ENCODE measurements around the gene TBX21. TPM values are rescaled to one million over a fixed set of nuclear protein-coding genes. Genes with fewer than 3 reads are reported as not detected.
"Not testable (repeated sequence)": the region's sequence is repeated elsewhere in the genome, so short reads cannot be mapped to it uniquely, and the experiment has no call there.

Gene TBX21
- total RNA-seq, 1 donor from 2014 or later, result 1.1 TPM

GRCh38 chr17:47744168-47745036 lies 11.4 kb downstream of the TBX21 start:
- intact Hi-C loops (cut with DNase I), result no loop called here
- DNase-seq (ENCODE audit: low spot score), result peak; percentile 45
- ATAC-seq, result no peak

GRCh38 chr17:47745037-47745380 lies 12.0 kb downstream of the TBX21 start:
- ATAC-seq (no peak), DNase-seq (ENCODE audit: low spot score) (peak; percentile 51)
- intact Hi-C loops (cut with DNase I), result no loop called here

- DNase-seq (ENCODE audit: low spot score), result no peak
- ATAC-seq, result no peak
- intact Hi-C loops (cut with DNase I), result no loop called here
Measured at GRCh38 chr17:47751471-47751870, 18.4 kb downstream of the TBX21 start.

GRCh38 chr17:47757386-47757785 lies 24.4 kb downstream of the TBX21 start:
- no peak for ATAC-seq
- no peak for DNase-seq (ENCODE audit: low spot score)

GRCh38 chr17:47760409-47761140 lies 27.5 kb downstream of the TBX21 start:
- intact Hi-C loops (cut with DNase I), result no loop called here
- no peak for ATAC-seq
- DNase-seq (ENCODE audit: low spot score), result peak; percentile 42

More at GRCh38 chr17:47757386-47757785, 24.4 kb downstream of the TBX21 start:
- intact Hi-C loops (cut with DNase I), result no loop called here

- DNase-seq (ENCODE audit: low spot score), result no peak
- no peak for ATAC-seq
- intact Hi-C loops (cut with DNase I), result no loop called here
Measured at GRCh38 chr17:47762728-47763127, 29.7 kb downstream of the TBX21 start.

GRCh38 chr17:47763913-47764582 lies 31.0 kb downstream of the TBX21 start:
- DNase-seq (ENCODE audit: low spot score) (no peak), ATAC-seq (no peak)
- intact Hi-C loops (cut with DNase I), result no loop called here

- intact Hi-C loops (cut with DNase I), result loop anchor here (10.0 kb wide), 1 partner anchor 779 kb away; no protein-coding TSS in a partner anchor
- not testable (repeated sequence) for DNase-seq (ENCODE audit: low spot score); ATAC-seq
Measured at GRCh38 chr17:47773649-47774048, 40.6 kb downstream of the TBX21 start.

GRCh38 chr17:47774331-47774730 lies 41.3 kb downstream of the TBX21 start:
- intact Hi-C loops (cut with DNase I), result loop anchor here (10.0 kb wide), 1 partner anchor 780 kb away; no protein-coding TSS in a partner anchor

GRCh38 chr17:47774987-47775580 lies 42.0 kb downstream of the TBX21 start:
- intact Hi-C loops (cut with DNase I), result loop anchor here (10.0 kb wide), 1 partner anchor 780 kb away; no protein-coding TSS in a partner anchor
- ATAC-seq (no peak), DNase-seq (ENCODE audit: low spot score) (no peak)

More at GRCh38 chr17:47774331-47774730, 41.3 kb downstream of the TBX21 start:
- ATAC-seq (no peak), DNase-seq (ENCODE audit: low spot score) (no peak)

GRCh38 chr17:47776330-47777197 lies 43.5 kb downstream of the TBX21 start:
- DNase-seq (ENCODE audit: low spot score), result no peak
- intact Hi-C loops (cut with DNase I), result loop anchor here (10.0 kb wide), 1 partner anchor 782 kb away; no protein-coding TSS in a partner anchor
- ATAC-seq, result no peak

- ATAC-seq (no peak), DNase-seq (ENCODE audit: low spot score) (no peak)
- intact Hi-C loops (cut with DNase I), result loop anchor here (10.0 kb wide), 1 partner anchor 783 kb away; no protein-coding TSS in a partner anchor
Measured at GRCh38 chr17:47778184-47778635, 45.2 kb downstream of the TBX21 start.

- intact Hi-C loops (cut with DNase I), result no loop called here
- DNase-seq (ENCODE audit: low spot score) (no peak), ATAC-seq (no peak)
Measured at GRCh38 chr17:47781397-47781796, 48.4 kb downstream of the TBX21 start.

GRCh38 chr17:47785538-47786123 lies 52.6 kb downstream of the TBX21 start:
- peak; percentile 53 for DNase-seq (ENCODE audit: low spot score)

GRCh38 chr17:47789611-47790561 lies 56.9 kb downstream of the TBX21 start:
- ATAC-seq (peak; percentile 84), DNase-seq (ENCODE audit: low spot score) (peak; percentile 73)
- intact Hi-C loops (cut with DNase I), result no loop called here

More at GRCh38 chr17:47785538-47786123, 52.6 kb downstream of the TBX21 start:
- no peak for ATAC-seq
- intact Hi-C loops (cut with DNase I), result no loop called here

- ATAC-seq (no peak), DNase-seq (ENCODE audit: low spot score) (no peak)
- intact Hi-C loops (cut with DNase I), result no loop called here
Measured at GRCh38 chr17:47791025-47791424, 58.0 kb downstream of the TBX21 start.
